SK-N-SH (cell line): ENCODE measurements around the gene PIK3R3.

Experiments used
- FOXM1 ChIP-seq: IDR thresholded peaks from 2 replicates; pipeline ENCODE4 v1.4.0; 2012; ENCODE audit warnings: low read depth, mild to moderate bottlenecking
- POLR2AphosphoS5 ChIP-seq: IDR thresholded peaks from 2 replicates; pipeline ENCODE4 v1.6.1; 2012; ENCODE audit warnings: low read depth, low read length
- RXRA ChIP-seq: IDR thresholded peaks from 2 replicates; pipeline ENCODE4 v1.4.0; 2012; ENCODE audit warnings: low read depth, mild to moderate bottlenecking, borderline replicate concordance
- SIN3A ChIP-seq: IDR thresholded peaks from 2 replicates; pipeline ENCODE4 v1.6.1; 2012; ENCODE audit warnings: low read depth, mild to moderate bottlenecking, low read length, moderate library complexity, borderline replicate concordance
- TF ChIP-seq, protein P1 (sequence below): fragments of 200-600 bp; sonication (generic); IDR thresholded peaks from 2 replicates; pipeline ENCODE4 v1.6.1; 2017; ENCODE audit warnings: antibody characterized with exemption, mild to moderate bottlenecking, moderate library complexity

- TF ChIP-seq, protein P1, sequence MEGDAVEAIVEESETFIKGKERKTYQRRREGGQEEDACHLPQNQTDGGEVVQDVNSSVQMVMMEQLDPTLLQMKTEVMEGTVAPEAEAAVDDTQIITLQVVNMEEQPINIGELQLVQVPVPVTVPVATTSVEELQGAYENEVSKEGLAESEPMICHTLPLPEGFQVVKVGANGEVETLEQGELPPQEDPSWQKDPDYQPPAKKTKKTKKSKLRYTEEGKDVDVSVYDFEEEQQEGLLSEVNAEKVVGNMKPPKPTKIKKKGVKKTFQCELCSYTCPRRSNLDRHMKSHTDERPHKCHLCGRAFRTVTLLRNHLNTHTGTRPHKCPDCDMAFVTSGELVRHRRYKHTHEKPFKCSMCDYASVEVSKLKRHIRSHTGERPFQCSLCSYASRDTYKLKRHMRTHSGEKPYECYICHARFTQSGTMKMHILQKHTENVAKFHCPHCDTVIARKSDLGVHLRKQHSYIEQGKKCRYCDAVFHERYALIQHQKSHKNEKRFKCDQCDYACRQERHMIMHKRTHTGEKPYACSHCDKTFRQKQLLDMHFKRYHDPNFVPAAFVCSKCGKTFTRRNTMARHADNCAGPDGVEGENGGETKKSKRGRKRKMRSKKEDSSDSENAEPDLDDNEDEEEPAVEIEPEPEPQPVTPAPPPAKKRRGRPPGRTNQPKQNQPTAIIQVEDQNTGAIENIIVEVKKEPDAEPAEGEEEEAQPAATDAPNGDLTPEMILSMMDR = no peak
- TF ChIP-seq FOXM1 (no peak), POLR2AphosphoS5 (no peak), SIN3A (no peak), RXRA (no peak)
Observed at GRCh38 chr1:46150085-46150484, 17.7 kb upstream of the PIK3R3 start.
